Tibial artery (tissue), 4 donors: Measurements from ENCODE around the gene EML2.

Source experiments
- DNase-seq, 2 donors: peaks; one replicate each; pipeline ENCODE4 v3.0.0-alpha.2; 2019
- H3K27ac ChIP-seq, 2 donors: fragments of 200-600 bp; sonication (generic) in 1 of 2; 1 replicate in 1 of 2; 2 replicates in 1 of 2; pipeline ENCODE4 v1.5.1; 2018 to 2019; ENCODE audit warnings: mild to moderate bottlenecking in 1 of 2
- H3K27me3 ChIP-seq, 2 donors: fragments of 200-600 bp; sonication (generic) in 1 of 2; one replicate each; pipeline versions ENCODE4 v1.5.1 to v1.6.0; 2016 to 2019
- H3K36me3 ChIP-seq, 3 donors: fragments of 200-600 bp; sonication (generic) in 2 of 3; one replicate each; pipeline ENCODE4 v1.5.1; 2016 to 2019; ENCODE audit warnings: mild to moderate bottlenecking in 2 of 3
- H3K4me1 ChIP-seq, 4 donors: fragments of 200-600 bp; sonication (generic) in 2 of 4; 1 replicate in 3 of 4; 2 replicates in 1 of 4; pipeline ENCODE4 v1.5.1; 2016 to 2019
- H3K4me3 ChIP-seq, 2 donors: fragments of 200-600 bp; sonication (generic) in 1 of 2; 1 replicate in 1 of 2; 2 replicates in 1 of 2; pipeline ENCODE4 v1.5.1; 2018 to 2019; ENCODE audit warnings: mild to moderate bottlenecking in 2 of 2
- H3K9me3 ChIP-seq, 3 donors: fragments of 200-600 bp; sonication (generic) in 1 of 3; one replicate each; pipeline ENCODE4 v1.5.1; 2016 to 2019
- intact Hi-C: fragments of 100-400 bp; cut with DNase I; formaldehyde crosslinking; loops from one replicate; pipeline ENCODE4 v1.15.0; 2023; ENCODE audit warnings: low total_unique reads
- TF ChIP-seq, protein P1 (sequence below), 2 experiments: fragments of 200-600 bp in 1 of 2; fragments of 450-650 bp in 1 of 2; IDR thresholded peaks; one replicate each; pipeline ENCODE4 v1.5.1; 2017 to 2019; ENCODE audit warnings: antibody characterized with exemption in 2 of 2, mild to moderate bottlenecking in 1 of 2, moderate library complexity in 1 of 2

Gene EML2

GRCh38 chr19:45646345-45646698 is 7.1 kb upstream of the EML2 start:
- TF ChIP-seq, protein P1, sequence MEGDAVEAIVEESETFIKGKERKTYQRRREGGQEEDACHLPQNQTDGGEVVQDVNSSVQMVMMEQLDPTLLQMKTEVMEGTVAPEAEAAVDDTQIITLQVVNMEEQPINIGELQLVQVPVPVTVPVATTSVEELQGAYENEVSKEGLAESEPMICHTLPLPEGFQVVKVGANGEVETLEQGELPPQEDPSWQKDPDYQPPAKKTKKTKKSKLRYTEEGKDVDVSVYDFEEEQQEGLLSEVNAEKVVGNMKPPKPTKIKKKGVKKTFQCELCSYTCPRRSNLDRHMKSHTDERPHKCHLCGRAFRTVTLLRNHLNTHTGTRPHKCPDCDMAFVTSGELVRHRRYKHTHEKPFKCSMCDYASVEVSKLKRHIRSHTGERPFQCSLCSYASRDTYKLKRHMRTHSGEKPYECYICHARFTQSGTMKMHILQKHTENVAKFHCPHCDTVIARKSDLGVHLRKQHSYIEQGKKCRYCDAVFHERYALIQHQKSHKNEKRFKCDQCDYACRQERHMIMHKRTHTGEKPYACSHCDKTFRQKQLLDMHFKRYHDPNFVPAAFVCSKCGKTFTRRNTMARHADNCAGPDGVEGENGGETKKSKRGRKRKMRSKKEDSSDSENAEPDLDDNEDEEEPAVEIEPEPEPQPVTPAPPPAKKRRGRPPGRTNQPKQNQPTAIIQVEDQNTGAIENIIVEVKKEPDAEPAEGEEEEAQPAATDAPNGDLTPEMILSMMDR (IDR thresholded peaks at IDR 0.05) = no peak
- intact Hi-C loops = no loop called here
- H3K4me3 ChIP-seq = no peak overlapping the region
- DNase-seq = no peak
- H3K9me3 ChIP-seq = no peaks in the 10 kb centered on the region
- H3K36me3 ChIP-seq = no peaks in the 10 kb centered on the region
- peaks cover 0 to 45% of the 10 kb centered on the region in 2 donors for H3K27me3 ChIP-seq
- no peak overlapping the region for H3K27ac ChIP-seq
- peaks cover 0 to 38% (median 17%) of the 10 kb centered on the region in 4 donors for H3K4me1 ChIP-seq

GRCh38 chr19:45645631-45646344 is 6.6 kb upstream of the EML2 start:
- peak; percentile 55 to 77 for DNase-seq
- H3K27ac ChIP-seq = no peak overlapping the region
- no peaks in the 10 kb centered on the region for H3K9me3 ChIP-seq
- H3K4me1 ChIP-seq = peaks cover 0 to 44% (median 20%) of the 10 kb centered on the region in 4 donors
- H3K4me3 ChIP-seq = peak overlapping the region; percentile 28 to 30
- intact Hi-C loops = no loop called here
- H3K36me3 ChIP-seq = no peaks in the 10 kb centered on the region
- TF ChIP-seq, protein P1 (IDR thresholded peaks at IDR 0.05) = no peak
- H3K27me3 ChIP-seq = peaks cover 0 to 45% of the 10 kb centered on the region in 2 donors

DNA sequence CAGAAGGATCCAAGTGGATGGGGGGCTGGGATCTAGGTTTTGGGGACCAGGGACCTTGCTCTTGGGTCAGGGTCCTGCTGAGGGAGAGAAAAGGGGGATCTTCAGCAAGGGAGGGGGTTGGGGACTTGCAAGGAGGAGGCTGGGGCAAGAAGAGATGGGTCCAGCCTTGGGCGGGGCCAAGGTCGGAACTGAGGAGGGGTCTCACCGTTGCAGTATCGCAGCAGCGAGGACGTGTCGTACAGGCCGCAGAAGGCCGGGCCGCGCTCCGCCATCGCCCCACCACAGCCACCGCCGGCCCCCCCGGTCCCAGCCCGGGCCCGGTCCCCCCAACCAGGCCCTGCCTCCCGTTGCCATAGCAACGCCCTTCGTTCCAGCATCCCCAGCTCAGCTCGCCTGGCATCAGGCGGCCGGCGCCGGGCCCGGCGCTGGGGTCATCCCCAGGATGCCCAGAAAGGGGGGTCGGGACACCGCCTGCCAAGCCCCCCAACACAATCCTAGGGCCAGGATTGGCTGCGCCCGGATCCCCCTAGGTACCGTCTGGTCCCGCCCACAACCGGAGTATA is 6.0 kb upstream of the EML2 start:
- Histone ChIP-seq H3K36me3 (no peaks in the 10 kb centered on the region), H3K27me3 (peaks cover 0 to 43% of the 10 kb centered on the region in 2 donors), H3K4me3 (peak overlapping the region; percentile 28 to 30), H3K4me1 (peaks cover 0 to 45% (median 20%) of the 10 kb centered on the region in 4 donors), H3K9me3 (no peaks in the 10 kb centered on the region), H3K27ac (no peak overlapping the region)
- TF ChIP-seq, protein P1 (IDR thresholded peaks at IDR 0.05) = no peak
- no peak for DNase-seq
- intact Hi-C loops = no loop called here

- no peaks in the 10 kb centered on the region for H3K36me3 ChIP-seq
- H3K27ac ChIP-seq = no peak overlapping the region
- intact Hi-C loops = loop anchor here (2.0 kb wide), 2 partner anchors 37 to 121 kb away; no protein-coding TSS in a partner anchor
- H3K4me1 ChIP-seq = peaks cover 0 to 49% (median 23%) of the 10 kb centered on the region in 4 donors
- no peak for DNase-seq
- peaks cover 0 to 37% of the 10 kb centered on the region in 2 donors for H3K27me3 ChIP-seq
- TF ChIP-seq, protein P1 (IDR thresholded peaks at IDR 0.05) = no peak
- no peaks in the 10 kb centered on the region for H3K9me3 ChIP-seq
- H3K4me3 ChIP-seq = no peak overlapping the region
Measured at GRCh38 chr19:45643927-45644771, 5.0 kb upstream of the EML2 start.

DNA sequence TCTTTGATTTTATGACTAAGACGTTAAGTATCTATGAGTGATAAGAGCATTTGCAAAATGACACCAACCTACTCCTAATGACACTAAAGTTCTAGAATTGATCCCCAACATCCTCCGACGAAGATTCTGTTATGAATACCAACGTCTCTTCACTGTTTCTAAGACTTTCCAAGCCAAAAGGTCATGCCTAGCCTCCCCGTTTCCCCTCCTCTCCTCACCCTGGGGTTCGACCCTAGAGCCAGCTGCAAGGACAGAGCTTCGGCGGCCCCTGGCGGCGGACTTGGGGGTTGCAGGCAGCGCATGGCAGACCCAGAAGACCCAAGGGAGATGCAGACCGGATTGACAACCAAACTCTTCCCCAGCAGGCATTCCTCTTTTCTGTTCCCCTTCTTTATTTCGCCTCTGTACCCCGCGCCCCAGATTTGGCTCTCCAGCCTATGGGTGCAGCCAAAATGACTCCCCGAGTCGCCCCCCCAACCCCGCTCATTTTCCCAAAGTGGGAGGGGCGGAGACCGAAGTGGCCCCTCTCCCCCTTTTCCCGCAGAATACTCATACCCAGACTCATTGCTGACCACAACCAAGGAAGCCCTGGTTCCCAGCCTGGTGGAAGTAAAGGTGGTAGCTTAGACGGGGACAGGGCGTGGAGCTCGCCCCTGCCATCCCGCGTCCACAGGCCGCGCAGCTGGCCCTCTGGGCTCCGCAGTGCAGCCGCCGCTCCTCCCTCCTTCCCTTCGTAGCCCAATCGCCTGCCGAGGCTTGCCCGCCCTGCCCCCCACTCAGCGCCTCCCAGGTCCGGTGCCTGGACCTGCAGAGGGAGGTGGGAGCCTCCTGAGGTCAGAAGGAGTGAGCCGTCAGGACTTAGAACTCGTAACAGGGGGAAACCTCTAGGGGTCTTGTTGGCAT is 4.1 kb upstream of the EML2 start:
- peaks cover 0 to 37% of the 10 kb centered on the region in 2 donors for H3K27me3 ChIP-seq
- peaks cover 0 to 55% (median 28%) of the 10 kb centered on the region in 4 donors for H3K4me1 ChIP-seq
- DNase-seq = peak; percentile 77 to 86

More for the DNA sequence above, 4.1 kb upstream of the EML2 start:
- intact Hi-C loops = loop anchor here (2.0 kb wide), 2 partner anchors 36 to 120 kb away; no protein-coding TSS in a partner anchor
- no peaks in the 10 kb centered on the region for H3K36me3 ChIP-seq
- TF ChIP-seq, protein P1 (IDR thresholded peaks at IDR 0.05) = peak; percentile 96 to 98
- no peak overlapping the region for H3K4me3 ChIP-seq
- H3K27ac ChIP-seq = no peak overlapping the region
- no peaks in the 10 kb centered on the region for H3K9me3 ChIP-seq
